GM12892 (cell line): ENCODE data around the gene MGAM2.

Experiments used
- POLR2A ChIP-seq: IDR thresholded peaks from 2 replicates; pipeline ENCODE4 v1.6.1; 2011; ENCODE audit warnings: low read depth, low read length, control low read depth
- POLR2AphosphoS5 ChIP-seq: IDR thresholded peaks from 2 replicates; pipeline ENCODE4 v1.6.1; 2011; ENCODE audit warnings: low read depth, low read length, control low read depth
- TAF1 ChIP-seq: IDR thresholded peaks from 2 replicates; pipeline ENCODE4 v1.6.1; 2011; ENCODE audit warnings: low read depth, mild to moderate bottlenecking, control low read depth, low read length, borderline replicate concordance

DNA sequence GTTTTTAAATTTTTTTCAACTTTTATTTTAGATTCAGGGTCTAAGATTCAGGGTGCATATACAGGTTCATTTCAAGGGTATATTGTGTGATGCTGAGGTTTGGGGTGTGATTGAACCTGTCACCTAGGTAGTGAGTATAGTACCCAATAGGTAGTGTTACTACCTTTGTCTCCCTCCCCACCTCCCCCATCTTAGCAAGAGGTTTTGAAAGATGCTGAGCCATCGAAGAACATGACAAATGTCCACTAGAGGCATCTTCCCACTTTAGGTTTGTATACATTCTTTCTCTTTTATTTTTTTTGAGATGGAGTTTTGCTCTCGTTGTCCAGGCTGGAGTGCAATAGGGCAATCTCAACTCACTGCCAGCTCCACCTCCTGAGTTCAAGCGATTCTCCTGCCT is 880 bp upstream of the MGAM2 start:
- TF ChIP-seq POLR2A, result no peak
- no peak for TF ChIP-seq TAF1
- TF ChIP-seq POLR2AphosphoS5, result no peak
